WTC11 (cell line): ENCODE measurements around the gene TRIM41. TPM values are rescaled to one million over a fixed set of nuclear protein-coding genes. Genes with fewer than 3 reads are reported as not detected.

Source experiments
- ARID4B ChIP-seq: sonication (generic); formaldehyde crosslinking; IDR thresholded peaks from 2 replicates; pipeline ENCODE4 v1.8.0; 2023; ENCODE audit warnings: missing genetic modification reagents, mild to moderate bottlenecking, borderline replicate concordance
- ATF3 ChIP-seq: sonication (generic); formaldehyde crosslinking; conservative IDR thresholded peaks from 2 replicates; pipeline ENCODE4 v1.8.1; 2022; ENCODE audit warnings: mild to moderate bottlenecking, missing genetic modification reagents
- CREB1 ChIP-seq: sonication (generic); formaldehyde crosslinking; IDR thresholded peaks from 2 replicates; pipeline ENCODE4 v1.8.0; 2023; ENCODE audit warnings: mild to moderate bottlenecking, missing genetic modification reagents
- E2F5 ChIP-seq: sonication (generic); formaldehyde crosslinking; IDR thresholded peaks from 2 replicates; pipeline ENCODE4 v1.8.1; 2022; ENCODE audit warnings: mild to moderate bottlenecking, moderate library complexity, missing genetic modification reagents
- FOXJ3 ChIP-seq: sonication (generic); formaldehyde crosslinking; IDR thresholded peaks from 2 replicates; pipeline ENCODE4 v1.9.0; 2021; ENCODE audit warnings: missing genetic modification reagents, mild to moderate bottlenecking, borderline replicate concordance
- FOXK1 ChIP-seq: sonication (generic); formaldehyde crosslinking; IDR thresholded peaks from 2 replicates; pipeline ENCODE4 v1.8.0; 2022; ENCODE audit warnings: mild to moderate bottlenecking, moderate library complexity, missing genetic modification reagents
- GRHL2 ChIP-seq: fragments of 250-450 bp; sonication (Bioruptor Pico); IDR thresholded peaks from 2 replicates; pipeline ENCODE4 v1.8.0; 2022; ENCODE audit warnings: mild to moderate bottlenecking, moderate library complexity; ENCODE audit not compliant: insufficient replicate concordance, severe bottlenecking
- GTF2I ChIP-seq: fragments of 250-450 bp; sonication (Bioruptor Pico); conservative IDR thresholded peaks from 2 replicates; pipeline ENCODE4 v1.4.0; 2021; ENCODE audit warnings: mild to moderate bottlenecking
- HMGA2 ChIP-seq: fragments of 250-450 bp; sonication (Bioruptor Pico); IDR thresholded peaks from 2 replicates; pipeline ENCODE4 v1.4.0; 2021; ENCODE audit warnings: mild to moderate bottlenecking, moderate library complexity
- IRF1 ChIP-seq: sonication (generic); formaldehyde crosslinking; IDR thresholded peaks from 2 replicates; pipeline ENCODE4 v1.8.0; 2023; ENCODE audit warnings: missing genetic modification reagents
- JAZF1 ChIP-seq: fragments of 250-450 bp; sonication (Bioruptor Pico); IDR thresholded peaks from 2 replicates; pipeline ENCODE4 v1.9.0; 2021; ENCODE audit warnings: moderate library complexity, mild to moderate bottlenecking, inconsistent platforms
- MAX ChIP-seq: sonication (generic); formaldehyde crosslinking; IDR thresholded peaks from 2 replicates; pipeline ENCODE4 v1.8.0; 2022; ENCODE audit warnings: mild to moderate bottlenecking, missing genetic modification reagents
- MXD4 ChIP-seq: fragments of 250-450 bp; sonication (Bioruptor Pico); IDR thresholded peaks from 2 replicates; pipeline ENCODE4 v1.8.0; 2021; ENCODE audit warnings: mild to moderate bottlenecking, moderate library complexity, borderline replicate concordance
- NR2C2 ChIP-seq: sonication (generic); formaldehyde crosslinking; IDR thresholded peaks from 2 replicates; pipeline ENCODE4 v1.8.0; 2022; ENCODE audit warnings: mild to moderate bottlenecking, missing genetic modification reagents
- NR3C1 ChIP-seq: sonication (generic); formaldehyde crosslinking; conservative IDR thresholded peaks from 2 replicates; pipeline ENCODE4 v1.8.1; 2023; ENCODE audit warnings: low read depth, mild to moderate bottlenecking, missing genetic modification reagents
- PRRX2 ChIP-seq: fragments of 250-450 bp; sonication (Bioruptor Pico); IDR thresholded peaks from 2 replicates; pipeline ENCODE4 v1.8.0; 2021; ENCODE audit warnings: mild to moderate bottlenecking
- RELA ChIP-seq: sonication (generic); formaldehyde crosslinking; IDR thresholded peaks from 2 replicates; pipeline ENCODE4 v1.8.1; 2022; ENCODE audit warnings: missing genetic modification reagents, mild to moderate bottlenecking, borderline replicate concordance
- SMAD3 ChIP-seq: sonication (generic); formaldehyde crosslinking; IDR thresholded peaks from 2 replicates; pipeline ENCODE4 v1.8.0; 2022; ENCODE audit warnings: missing genetic modification reagents, mild to moderate bottlenecking, borderline replicate concordance
- SP1 ChIP-seq: sonication (generic); formaldehyde crosslinking; conservative IDR thresholded peaks from 2 replicates; pipeline ENCODE4 v1.8.1; 2022; ENCODE audit warnings: missing genetic modification reagents
- TEAD4 ChIP-seq: sonication (generic); formaldehyde crosslinking; IDR thresholded peaks from 2 replicates; pipeline ENCODE4 v1.8.0; 2022; ENCODE audit warnings: mild to moderate bottlenecking, missing genetic modification reagents
- ZMAT4 ChIP-seq: fragments of 250-450 bp; sonication (Bioruptor Pico); IDR thresholded peaks from 2 replicates; pipeline ENCODE4 v1.9.0; 2021; ENCODE audit warnings: mild to moderate bottlenecking
- ZNF121 ChIP-seq: sonication (generic); formaldehyde crosslinking; IDR thresholded peaks from 2 replicates; pipeline ENCODE4 v1.8.0; 2023; ENCODE audit warnings: missing genetic modification reagents
- ZNF232 ChIP-seq: sonication (generic); formaldehyde crosslinking; IDR thresholded peaks from 2 replicates; pipeline ENCODE4 v1.8.0; 2022; ENCODE audit warnings: mild to moderate bottlenecking, missing genetic modification reagents
- ZNF281 ChIP-seq: sonication (generic); formaldehyde crosslinking; IDR thresholded peaks from 2 replicates; pipeline ENCODE4 v1.8.0; 2023; ENCODE audit warnings: mild to moderate bottlenecking, missing genetic modification reagents
- ZNF317 ChIP-seq: sonication (generic); formaldehyde crosslinking; IDR thresholded peaks from 2 replicates; pipeline ENCODE4 v1.8.1; 2023; ENCODE audit warnings: low read depth, mild to moderate bottlenecking, moderate library complexity, missing genetic modification reagents, borderline replicate concordance
- ZNF396 ChIP-seq: fragments of 250-450 bp; sonication (Bioruptor Pico); IDR thresholded peaks from 2 replicates; pipeline ENCODE4 v1.8.0; 2021; ENCODE audit warnings: mild to moderate bottlenecking, moderate library complexity, borderline replicate concordance
- ZNF512 ChIP-seq: sonication (generic); formaldehyde crosslinking; IDR thresholded peaks from 2 replicates; pipeline ENCODE4 v1.8.1; 2022; ENCODE audit warnings: missing genetic modification reagents, borderline replicate concordance
- total RNA-seq: library from RNA; stranded (reverse); gene quantifications from 3 replicates; pipeline ENCODE4 v1.2.3, GENCODE V29; 2021

Gene TRIM41
- total RNA-seq, 1 experiment from 2014 or later: 33.5 TPM

- TF ChIP-seq CREB1 (no peak), JAZF1 (CRISPR knock-in tag) (no peak), RELA (CRISPR knock-in tag) (no peak), GTF2I (CRISPR knock-in tag) (no peak), SP1 (CRISPR knock-in tag) (peak; percentile 43; the same call in 1 of the 2 replicates), ZNF512 (CRISPR knock-in tag) (no peak), MAX (CRISPR knock-in tag) (no peak), FOXJ3 (no peak), ZNF232 (CRISPR knock-in tag) (no peak), SMAD3 (CRISPR knock-in tag) (no peak), GRHL2 (CRISPR knock-in tag) (no peak), E2F5 (CRISPR knock-in tag) (no peak), ATF3 (CRISPR knock-in tag) (no peak), HMGA2 (CRISPR knock-in tag) (no peak), TEAD4 (no peak), FOXK1 (CRISPR knock-in tag) (no peak), MXD4 (CRISPR knock-in tag) (no peak), PRRX2 (CRISPR knock-in tag) (peak; percentile 39), IRF1 (CRISPR knock-in tag) (no peak), ZMAT4 (CRISPR knock-in tag) (no peak), ZNF317 (CRISPR knock-in tag) (no peak), ARID4B (CRISPR knock-in tag) (no peak), ZNF121 (no peak), ZNF281 (CRISPR knock-in tag) (no peak), ZNF396 (CRISPR knock-in tag) (no peak), NR2C2 (no peak), NR3C1 (CRISPR knock-in tag) (no peak)
These were observed 12.7 kb downstream of the TRIM41 start (continued) for GRCh38 chr5:181235689-181236366.
